HL-60 (cell line): ENCODE data around the gene MUSTN1.
A peak's percentile ranks its signal among the peaks of the same experiment; 100 is the strongest.

ENCODE experiments used
- DNase-seq, 2 experiments: peaks; one replicate each; pipeline ENCODE4 v3.0.0-alpha.2; 2010 to 2020; ENCODE audit warnings: low read depth in 1 of 2, low spot score in 1 of 2
- H3K27ac ChIP-seq: fragments of 250-450 bp; sonication (Bioruptor Pico); replicated peaks from 2 replicates; pipeline ENCODE4 v1.5.1; 2020; ENCODE audit warnings: mild to moderate bottlenecking, moderate library complexity
- H3K27me3 ChIP-seq: fragments of 250-450 bp; sonication (Bioruptor Pico); 2 replicates; pipeline ENCODE4 v1.5.1; 2021; ENCODE audit warnings: mild to moderate bottlenecking, moderate library complexity; ENCODE audit not compliant: insufficient read depth, poor library complexity, severe bottlenecking
- H3K4me3 ChIP-seq: replicated peaks from 2 replicates; pipeline ENCODE4 v1.5.1; 2011; ENCODE audit warnings: mild to moderate bottlenecking, control low read depth, low read length; ENCODE audit not compliant: insufficient read depth
- GABPA ChIP-seq: IDR thresholded peaks from 2 replicates; pipeline ENCODE4 v1.6.1; 2012; ENCODE audit warnings: low read depth
- POLR2AphosphoS5 ChIP-seq: IDR thresholded peaks from 2 replicates; pipeline ENCODE4 v1.6.1; 2012; ENCODE audit warnings: low read depth
- SPI1 ChIP-seq: IDR thresholded peaks from 2 replicates; pipeline ENCODE4 v1.6.1; 2012; ENCODE audit warnings: low read depth, mild to moderate bottlenecking, borderline replicate concordance
- TF ChIP-seq, protein P1 (sequence below): IDR thresholded peaks from one replicate; pipeline ENCODE4 v1.5.1; 2011; ENCODE audit warnings: low read length, control low read depth, inconsistent platforms; ENCODE audit not compliant: insufficient read depth
- TF ChIP-seq, protein P2 (sequence below): IDR thresholded peaks from 2 replicates; pipeline ENCODE4 v1.6.1; 2012; ENCODE audit warnings: low read depth; ENCODE audit not compliant: insufficient replicate concordance

Gene MUSTN1

DNA sequence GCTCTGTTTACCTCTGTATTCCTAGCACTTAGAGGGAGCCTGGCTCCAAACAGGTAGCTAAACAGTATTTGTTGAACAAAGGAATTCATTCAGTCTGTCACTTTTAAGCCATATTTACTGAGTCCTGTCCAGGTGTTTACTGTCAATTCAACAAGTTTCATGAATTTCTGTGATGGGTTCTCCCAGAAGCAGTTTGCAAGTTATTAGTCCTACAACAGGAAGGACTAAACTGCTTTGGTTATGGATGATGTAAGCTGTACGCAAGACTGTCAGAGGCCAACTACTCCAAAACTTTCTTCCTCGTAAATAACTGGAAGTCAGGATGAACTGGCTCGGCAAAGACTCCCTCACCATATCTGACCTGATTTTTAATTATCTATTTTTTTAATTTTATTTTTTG lies 37.4 kb upstream of the MUSTN1 start:
- peak in 1 of 2 experiments; percentile 42 for DNase-seq
- no peaks in the 10 kb centered on the region for H3K27me3 ChIP-seq
- TF ChIP-seq SPI1 (no peak), GABPA (no peak), POLR2AphosphoS5 (no peak)
- TF ChIP-seq, protein P1, sequence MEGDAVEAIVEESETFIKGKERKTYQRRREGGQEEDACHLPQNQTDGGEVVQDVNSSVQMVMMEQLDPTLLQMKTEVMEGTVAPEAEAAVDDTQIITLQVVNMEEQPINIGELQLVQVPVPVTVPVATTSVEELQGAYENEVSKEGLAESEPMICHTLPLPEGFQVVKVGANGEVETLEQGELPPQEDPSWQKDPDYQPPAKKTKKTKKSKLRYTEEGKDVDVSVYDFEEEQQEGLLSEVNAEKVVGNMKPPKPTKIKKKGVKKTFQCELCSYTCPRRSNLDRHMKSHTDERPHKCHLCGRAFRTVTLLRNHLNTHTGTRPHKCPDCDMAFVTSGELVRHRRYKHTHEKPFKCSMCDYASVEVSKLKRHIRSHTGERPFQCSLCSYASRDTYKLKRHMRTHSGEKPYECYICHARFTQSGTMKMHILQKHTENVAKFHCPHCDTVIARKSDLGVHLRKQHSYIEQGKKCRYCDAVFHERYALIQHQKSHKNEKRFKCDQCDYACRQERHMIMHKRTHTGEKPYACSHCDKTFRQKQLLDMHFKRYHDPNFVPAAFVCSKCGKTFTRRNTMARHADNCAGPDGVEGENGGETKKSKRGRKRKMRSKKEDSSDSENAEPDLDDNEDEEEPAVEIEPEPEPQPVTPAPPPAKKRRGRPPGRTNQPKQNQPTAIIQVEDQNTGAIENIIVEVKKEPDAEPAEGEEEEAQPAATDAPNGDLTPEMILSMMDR: no peak
- TF ChIP-seq, protein P2, sequence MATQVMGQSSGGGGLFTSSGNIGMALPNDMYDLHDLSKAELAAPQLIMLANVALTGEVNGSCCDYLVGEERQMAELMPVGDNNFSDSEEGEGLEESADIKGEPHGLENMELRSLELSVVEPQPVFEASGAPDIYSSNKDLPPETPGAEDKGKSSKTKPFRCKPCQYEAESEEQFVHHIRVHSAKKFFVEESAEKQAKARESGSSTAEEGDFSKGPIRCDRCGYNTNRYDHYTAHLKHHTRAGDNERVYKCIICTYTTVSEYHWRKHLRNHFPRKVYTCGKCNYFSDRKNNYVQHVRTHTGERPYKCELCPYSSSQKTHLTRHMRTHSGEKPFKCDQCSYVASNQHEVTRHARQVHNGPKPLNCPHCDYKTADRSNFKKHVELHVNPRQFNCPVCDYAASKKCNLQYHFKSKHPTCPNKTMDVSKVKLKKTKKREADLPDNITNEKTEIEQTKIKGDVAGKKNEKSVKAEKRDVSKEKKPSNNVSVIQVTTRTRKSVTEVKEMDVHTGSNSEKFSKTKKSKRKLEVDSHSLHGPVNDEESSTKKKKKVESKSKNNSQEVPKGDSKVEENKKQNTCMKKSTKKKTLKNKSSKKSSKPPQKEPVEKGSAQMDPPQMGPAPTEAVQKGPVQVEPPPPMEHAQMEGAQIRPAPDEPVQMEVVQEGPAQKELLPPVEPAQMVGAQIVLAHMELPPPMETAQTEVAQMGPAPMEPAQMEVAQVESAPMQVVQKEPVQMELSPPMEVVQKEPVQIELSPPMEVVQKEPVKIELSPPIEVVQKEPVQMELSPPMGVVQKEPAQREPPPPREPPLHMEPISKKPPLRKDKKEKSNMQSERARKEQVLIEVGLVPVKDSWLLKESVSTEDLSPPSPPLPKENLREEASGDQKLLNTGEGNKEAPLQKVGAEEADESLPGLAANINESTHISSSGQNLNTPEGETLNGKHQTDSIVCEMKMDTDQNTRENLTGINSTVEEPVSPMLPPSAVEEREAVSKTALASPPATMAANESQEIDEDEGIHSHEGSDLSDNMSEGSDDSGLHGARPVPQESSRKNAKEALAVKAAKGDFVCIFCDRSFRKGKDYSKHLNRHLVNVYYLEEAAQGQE: no peak
- H3K27ac ChIP-seq: peak overlapping the region; percentile 52
- no peak overlapping the region for H3K4me3 ChIP-seq

DNA sequence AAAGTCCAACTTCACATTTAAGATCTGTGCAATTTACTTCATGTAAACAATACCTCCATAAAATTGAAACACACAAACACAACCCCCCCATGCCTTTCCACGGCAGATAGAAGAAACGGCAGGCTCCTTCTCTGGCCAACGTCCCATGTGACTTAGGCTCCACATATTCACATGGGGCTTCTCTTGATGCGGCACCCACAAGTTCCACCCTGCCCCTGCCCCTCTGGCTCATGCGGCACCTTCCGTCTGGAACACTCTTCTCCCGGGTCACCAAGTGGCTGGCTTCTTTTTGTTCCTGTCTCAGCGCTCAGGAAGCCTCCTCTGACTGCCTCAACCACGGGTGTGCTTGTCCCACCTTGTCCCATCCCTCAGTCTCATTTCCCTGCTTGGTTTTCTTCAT lies 36.9 kb upstream of the MUSTN1 start:
- TF ChIP-seq, protein P1: no peak
- no peak for TF ChIP-seq POLR2AphosphoS5
- TF ChIP-seq SPI1: no peak
- TF ChIP-seq, protein P2: no peak
- TF ChIP-seq GABPA: no peak
- Histone ChIP-seq H3K4me3 (no peak overlapping the region), H3K27ac (peak overlapping the region; percentile 52), H3K27me3 (no peaks in the 10 kb centered on the region)
- no peak for DNase-seq

DNA sequence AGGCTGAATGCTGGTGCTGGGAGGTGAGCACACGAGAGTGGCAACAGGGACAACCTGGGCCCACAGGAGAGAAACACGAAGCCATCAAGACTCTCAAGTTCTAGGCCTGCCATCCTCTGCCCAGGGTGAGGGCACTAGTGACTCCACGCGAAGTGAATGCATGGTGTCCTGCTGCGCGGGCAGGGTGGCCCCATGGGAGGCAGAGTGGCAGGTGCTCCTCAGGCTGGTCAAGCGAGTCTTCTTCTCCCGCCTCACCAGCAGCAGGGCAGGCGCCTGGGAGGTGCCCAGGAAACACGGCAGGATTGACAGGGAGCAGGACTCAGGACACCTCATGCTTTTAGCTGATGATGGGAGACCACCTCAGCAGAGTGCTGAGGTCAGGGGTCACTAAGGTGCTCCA lies 35.7 kb upstream of the MUSTN1 start:
- TF ChIP-seq, protein P2: no peak
- no peak for TF ChIP-seq GABPA
- no peak for TF ChIP-seq SPI1
- TF ChIP-seq, protein P1: no peak
- no peak for TF ChIP-seq POLR2AphosphoS5
- Histone ChIP-seq H3K27ac (no peak overlapping the region; the same call in 1 of the 2 replicates), H3K27me3 (no peaks in the 10 kb centered on the region), H3K4me3 (no peak overlapping the region)
- DNase-seq: no peak
